ENCODE measurements around the gene PRMT7.

DNA sequence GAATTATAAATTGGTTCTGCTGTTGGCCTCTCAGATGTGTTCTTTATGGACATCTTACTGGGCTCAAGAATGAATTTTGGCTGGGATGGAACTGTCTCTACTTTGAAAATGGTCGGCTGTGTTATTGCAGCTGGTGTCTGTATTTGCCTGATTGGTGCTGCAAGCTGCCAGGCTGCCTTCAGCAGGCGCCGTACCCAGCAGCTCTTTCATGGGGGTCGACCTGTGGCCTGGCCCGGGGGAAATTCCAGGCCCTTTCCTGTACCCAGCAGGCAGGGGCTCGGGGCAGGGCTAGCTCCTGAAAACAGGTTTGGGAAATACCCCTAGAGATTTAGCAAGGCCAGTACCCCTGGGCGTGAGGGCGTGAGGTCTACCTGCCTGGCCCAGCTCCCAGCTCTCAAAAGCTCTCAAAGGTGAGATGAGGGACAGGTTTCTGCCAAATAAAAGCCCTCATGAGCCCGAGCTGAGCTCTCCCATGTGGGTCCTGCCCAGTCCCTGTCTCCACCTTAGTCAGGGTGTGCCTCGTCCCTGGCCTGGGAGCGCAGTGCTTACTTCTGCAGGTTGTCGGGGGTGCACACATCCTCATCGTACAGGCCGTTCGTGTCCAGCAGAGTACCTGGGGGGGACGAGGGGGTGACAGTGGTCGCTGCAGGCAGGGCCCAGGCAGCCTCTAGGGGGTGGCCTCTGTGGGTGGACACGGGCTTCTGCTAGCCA lies 52.3 kb downstream of the PRMT7 start:
- TF ChIP-seq, protein P1, sequence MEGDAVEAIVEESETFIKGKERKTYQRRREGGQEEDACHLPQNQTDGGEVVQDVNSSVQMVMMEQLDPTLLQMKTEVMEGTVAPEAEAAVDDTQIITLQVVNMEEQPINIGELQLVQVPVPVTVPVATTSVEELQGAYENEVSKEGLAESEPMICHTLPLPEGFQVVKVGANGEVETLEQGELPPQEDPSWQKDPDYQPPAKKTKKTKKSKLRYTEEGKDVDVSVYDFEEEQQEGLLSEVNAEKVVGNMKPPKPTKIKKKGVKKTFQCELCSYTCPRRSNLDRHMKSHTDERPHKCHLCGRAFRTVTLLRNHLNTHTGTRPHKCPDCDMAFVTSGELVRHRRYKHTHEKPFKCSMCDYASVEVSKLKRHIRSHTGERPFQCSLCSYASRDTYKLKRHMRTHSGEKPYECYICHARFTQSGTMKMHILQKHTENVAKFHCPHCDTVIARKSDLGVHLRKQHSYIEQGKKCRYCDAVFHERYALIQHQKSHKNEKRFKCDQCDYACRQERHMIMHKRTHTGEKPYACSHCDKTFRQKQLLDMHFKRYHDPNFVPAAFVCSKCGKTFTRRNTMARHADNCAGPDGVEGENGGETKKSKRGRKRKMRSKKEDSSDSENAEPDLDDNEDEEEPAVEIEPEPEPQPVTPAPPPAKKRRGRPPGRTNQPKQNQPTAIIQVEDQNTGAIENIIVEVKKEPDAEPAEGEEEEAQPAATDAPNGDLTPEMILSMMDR (IDR thresholded peaks at IDR 0.05) = no peak
- no peak for TF ChIP-seq TCF7L2 (IDR thresholded peaks at IDR 0.05; ENCODE audit: low read depth, low read length)
- no peak for TF ChIP-seq REST (IDR thresholded peaks at IDR 0.05; ENCODE audit: insufficient read depth in 1 of 2, low read depth in 2 of 2, low read length in 1 of 2)

All from Panc1 (cell line).